Stomach (tissue), 9 donors: Measurements from ENCODE around the gene PCBD1. TPM values are rescaled to one million over a fixed set of nuclear protein-coding genes. Genes with fewer than 3 reads are reported as not detected.

Experiments
- DNase-seq, 2 donors: peaks; one replicate each; pipeline versions ENCODE4 v3.0.0 to v3.0.0-alpha.2; 2013 to 2019
- H3K27ac ChIP-seq, 5 donors: fragments of 200-600 bp in 4 of 5; sonication (generic) in 4 of 5; one replicate each; pipeline ENCODE4 v1.5.1; 2013 to 2019; ENCODE audit warnings: mild to moderate bottlenecking in 1 of 5, moderate library complexity in 1 of 5
- H3K27me3 ChIP-seq, 3 donors: fragments of 200-600 bp; sonication (generic); one replicate each; pipeline ENCODE4 v1.5.1; 2017 to 2019; ENCODE audit warnings: mixed run types in 1 of 3
- H3K36me3 ChIP-seq, 4 donors: fragments of 200-600 bp; sonication (generic); 1 replicate in 3 of 4; 2 replicates in 1 of 4; pipeline ENCODE4 v1.5.1; 2016 to 2019
- H3K4me1 ChIP-seq, 4 donors: fragments of 200-600 bp; sonication (generic); one replicate each; pipeline ENCODE4 v1.5.1; 2016 to 2019
- H3K4me3 ChIP-seq, 4 donors: fragments of 200-600 bp; sonication (generic) in 3 of 4; one replicate each; pipeline ENCODE4 v1.5.1; 2016 to 2019; ENCODE audit warnings: mild to moderate bottlenecking in 1 of 4
- H3K9me3 ChIP-seq, 4 donors: fragments of 200-600 bp; sonication (generic); one replicate each; pipeline ENCODE4 v1.5.1; 2016 to 2019
- EP300 ChIP-seq: sonication (generic); formaldehyde crosslinking; IDR thresholded peaks from one replicate; pipeline ENCODE4 v1.6.1; 2017; ENCODE audit warnings: antibody characterized with exemption
- POLR2A ChIP-seq, 4 donors: fragments of 450-650 bp; IDR thresholded peaks; one replicate each; pipeline ENCODE4 v1.6.1; 2016; ENCODE audit warnings: antibody characterized with exemption in 4 of 4, control low read depth in 2 of 4, mild to moderate bottlenecking in 1 of 4, moderate library complexity in 1 of 4
- POLR2AphosphoS5 ChIP-seq, 3 donors: sonication (generic); formaldehyde crosslinking; IDR thresholded peaks; one replicate each; pipeline ENCODE4 v1.6.1; 2016; ENCODE audit warnings: antibody characterized with exemption in 3 of 3
- WGBS, 5 donors: extraction: QIAGEN DNeasy Blood & Tissue Kit in 3 of 5; methylation state at CpG; one replicate each; pipeline versions ENCODE4 v1.1.5 to v1.1.7; 2013 to 2018; 5-methylcytosine and 5-hydroxymethylcytosine counted together
- intact Hi-C: fragments of 100-400 bp; cut with DNase I; formaldehyde crosslinking; loops from one replicate; pipeline ENCODE4 v1.15.1; 2023; ENCODE audit warnings: low total_unique reads
- polyA plus RNA-seq, 3 donors: library from polyadenylated mRNA; stranded (reverse); fragments of 200-250 nt; gene quantifications; one replicate each; pipeline ENCODE4 v1.2.3, GENCODE V29; 2013
- total RNA-seq, 5 donors: library from RNA; depleted of rRNA; stranded (reverse); fragments of >200 nt; gene quantifications; one replicate each; pipeline versions ENCODE4 v1.1.0 to v1.2.3, GENCODE V29; 2014 to 2016
- TF ChIP-seq, protein P1 (sequence below), 7 experiments: fragments of 450-650 bp in 4 of 7; fragments of 200-600 bp in 3 of 7; sonication (generic) in 3 of 7; IDR thresholded peaks; one replicate each; pipeline ENCODE4 v1.5.1; 2016 to 2019; ENCODE audit warnings: antibody characterized with exemption in 7 of 7, control low read depth in 2 of 7, mild to moderate bottlenecking in 1 of 7
- donor health status: healthy with polysubstance abuse.
- donor health status: Bipolar disorder and iron deficiency.
- donor health status: healthy.

PCBD1 gene
- total and polyA plus RNA-seq, 8 donors = 29.4 to 130 (median 66.1) TPM

DNA sequence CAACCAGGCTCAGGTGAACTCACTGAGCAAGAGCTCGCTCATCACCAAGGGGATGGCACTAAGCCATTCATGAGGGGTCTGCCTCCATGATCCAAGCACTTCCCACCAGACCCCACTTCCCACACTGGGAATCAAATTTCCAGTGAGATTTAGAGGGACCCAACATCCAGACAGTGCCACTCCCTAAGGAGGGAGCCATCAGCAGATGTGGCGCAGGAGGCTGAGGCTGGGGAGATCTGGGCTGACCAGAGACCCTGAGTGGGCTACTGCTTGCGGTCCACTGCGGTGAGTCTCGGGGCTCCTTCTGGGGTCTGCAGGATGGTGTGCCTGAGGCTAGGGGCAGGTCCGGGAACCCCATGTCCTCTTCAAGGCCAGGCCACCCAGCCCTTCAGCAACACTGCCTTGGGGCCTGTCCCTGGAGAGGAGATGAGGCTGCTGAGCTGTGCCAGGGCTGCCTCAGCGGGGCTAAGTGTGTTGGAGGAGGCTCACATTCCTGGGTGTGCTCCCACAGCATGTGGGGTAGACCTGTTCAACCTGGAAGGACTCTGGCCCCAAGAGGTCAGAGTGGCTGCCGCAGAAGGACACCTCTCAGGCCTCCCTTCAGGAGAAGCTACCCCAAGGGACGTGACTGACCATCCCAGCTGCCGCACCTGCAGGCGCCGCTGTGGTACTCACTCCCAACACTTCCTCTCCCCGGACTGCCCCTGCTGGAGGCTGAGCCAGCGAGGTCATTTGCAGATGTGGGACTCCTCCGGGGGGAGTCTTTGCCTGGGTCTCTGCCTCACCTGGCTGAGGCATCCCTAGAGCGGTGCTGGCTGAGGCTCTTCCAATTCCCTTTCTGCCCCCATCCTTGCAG, 22.3 kb upstream of the PCBD1 start:
- no peak for DNase-seq

GRCh38 chr10:70909326-70909935, 21.1 kb upstream of the PCBD1 start:
- intact Hi-C loops = no loop called here
- TF ChIP-seq, protein P1, sequence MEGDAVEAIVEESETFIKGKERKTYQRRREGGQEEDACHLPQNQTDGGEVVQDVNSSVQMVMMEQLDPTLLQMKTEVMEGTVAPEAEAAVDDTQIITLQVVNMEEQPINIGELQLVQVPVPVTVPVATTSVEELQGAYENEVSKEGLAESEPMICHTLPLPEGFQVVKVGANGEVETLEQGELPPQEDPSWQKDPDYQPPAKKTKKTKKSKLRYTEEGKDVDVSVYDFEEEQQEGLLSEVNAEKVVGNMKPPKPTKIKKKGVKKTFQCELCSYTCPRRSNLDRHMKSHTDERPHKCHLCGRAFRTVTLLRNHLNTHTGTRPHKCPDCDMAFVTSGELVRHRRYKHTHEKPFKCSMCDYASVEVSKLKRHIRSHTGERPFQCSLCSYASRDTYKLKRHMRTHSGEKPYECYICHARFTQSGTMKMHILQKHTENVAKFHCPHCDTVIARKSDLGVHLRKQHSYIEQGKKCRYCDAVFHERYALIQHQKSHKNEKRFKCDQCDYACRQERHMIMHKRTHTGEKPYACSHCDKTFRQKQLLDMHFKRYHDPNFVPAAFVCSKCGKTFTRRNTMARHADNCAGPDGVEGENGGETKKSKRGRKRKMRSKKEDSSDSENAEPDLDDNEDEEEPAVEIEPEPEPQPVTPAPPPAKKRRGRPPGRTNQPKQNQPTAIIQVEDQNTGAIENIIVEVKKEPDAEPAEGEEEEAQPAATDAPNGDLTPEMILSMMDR (IDR thresholded peaks at IDR 0.05) = no peak
- TF ChIP-seq POLR2A (IDR thresholded peaks at IDR 0.05) (no peak), EP300 (no peak), POLR2AphosphoS5 (IDR thresholded peaks at IDR 0.05) (no peak)
- H3K4me3 ChIP-seq = no peak overlapping the region
- H3K27me3 ChIP-seq = no peaks in the 10 kb centered on the region
- peaks cover 0 to 9% (median 4%) of the 10 kb centered on the region in 4 donors for H3K4me1 ChIP-seq
- WGBS, 5 donors = 84 to 88% (median 85%) methylated on average over 7 to 9 of the region's 9 CpGs
- H3K27ac ChIP-seq = no peak overlapping the region
- H3K9me3 ChIP-seq = no peaks in the 10 kb centered on the region
- no peaks in the 10 kb centered on the region for H3K36me3 ChIP-seq
- DNase-seq = no peak

More for the DNA sequence above, 22.3 kb upstream of the PCBD1 start:
- 88 to 93% (median 90%) methylated on average over 3 to 16 of the region's 16 CpGs for WGBS, 5 donors
- H3K27ac ChIP-seq = no peak overlapping the region
- peaks cover 0 to 9% (median 4%) of the 10 kb centered on the region in 4 donors for H3K4me1 ChIP-seq
- no peaks in the 10 kb centered on the region for H3K36me3 ChIP-seq
- TF ChIP-seq EP300 (no peak), POLR2AphosphoS5 (IDR thresholded peaks at IDR 0.05) (no peak)
- TF ChIP-seq, protein P1 (IDR thresholded peaks at IDR 0.05) = no peak
- no peaks in the 10 kb centered on the region for H3K9me3 ChIP-seq
- intact Hi-C loops = no loop called here
- no peaks in the 10 kb centered on the region for H3K27me3 ChIP-seq
- no peak overlapping the region for H3K4me3 ChIP-seq

- Histone ChIP-seq H3K4me1 (peaks cover 0 to 9% (median 4%) of the 10 kb centered on the region in 4 donors), H3K36me3 (no peaks in the 10 kb centered on the region), H3K27ac (no peak overlapping the region), H3K9me3 (no peaks in the 10 kb centered on the region), H3K4me3 (no peak overlapping the region), H3K27me3 (no peaks in the 10 kb centered on the region)
- TF ChIP-seq, protein P1 (IDR thresholded peaks at IDR 0.05) = no peak
- TF ChIP-seq POLR2A (IDR thresholded peaks at IDR 0.05) = no peak
- no peak for TF ChIP-seq POLR2AphosphoS5 (IDR thresholded peaks at IDR 0.05)
- no peak for TF ChIP-seq EP300
- 80 to 87% (median 81%) methylated on average over 12 of the region's 12 CpGs for WGBS, 5 donors
- intact Hi-C loops = no loop called here
- DNase-seq = no peak
These were observed 20.3 kb upstream of the PCBD1 start for GRCh38 chr10:70908406-70909296.
